ENCODE measurements around the gene YTHDF1.
A peak's percentile ranks its signal among the peaks of the same experiment; 100 is the strongest.
"Not testable (repeated sequence)": the region's sequence is repeated elsewhere in the genome, so short reads cannot be mapped to it uniquely, and the experiment has no call there.

YTHDF1 gene

DNA sequence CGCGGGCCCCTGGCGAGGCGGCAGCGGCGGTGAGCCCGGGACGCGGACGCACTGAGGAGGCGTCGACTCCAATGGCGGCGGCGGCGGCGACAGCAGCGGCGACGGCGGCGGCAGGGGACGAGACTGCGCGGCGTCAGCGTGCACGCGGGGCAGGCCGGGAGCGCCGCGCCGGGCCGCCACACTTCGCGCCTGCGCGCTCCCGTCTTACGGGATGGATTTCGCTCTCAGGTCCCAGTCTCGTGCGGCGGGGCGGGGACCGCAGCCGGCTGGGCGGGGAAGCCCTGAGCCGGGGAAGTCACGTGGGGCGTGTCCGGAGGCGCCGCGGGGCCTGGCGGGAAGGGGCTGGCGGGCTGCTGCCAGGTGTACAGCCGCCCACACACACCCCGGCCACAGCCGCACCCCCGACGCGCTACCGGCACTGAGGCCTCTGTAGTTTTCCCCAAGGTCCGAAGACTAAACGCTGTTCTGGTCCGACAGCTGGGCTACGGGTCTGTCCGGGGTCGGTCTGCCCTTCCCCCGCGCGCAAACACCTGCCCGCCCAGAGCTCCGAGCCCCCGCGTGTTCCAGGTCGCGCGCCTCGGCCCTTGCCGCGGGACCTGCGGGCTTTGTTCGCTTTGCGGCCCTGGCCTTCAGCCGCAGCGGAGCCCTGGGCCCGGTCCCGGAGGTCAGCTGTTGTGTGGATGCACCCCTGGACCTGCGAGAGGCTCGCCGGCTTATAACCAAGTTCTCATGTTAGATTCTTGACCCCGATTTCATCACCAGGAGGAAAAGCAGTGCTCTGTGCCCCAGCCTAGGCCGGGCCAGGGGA, at the start of gene YTHDF1:
Gene YTHDF1, minus strand, starts transcription at position 91 of the 808 bp plus-strand sequence. CDS start 239 bp downstream, outside the sequence.
- peak; percentile 95 for ATAC-seq

DNA sequence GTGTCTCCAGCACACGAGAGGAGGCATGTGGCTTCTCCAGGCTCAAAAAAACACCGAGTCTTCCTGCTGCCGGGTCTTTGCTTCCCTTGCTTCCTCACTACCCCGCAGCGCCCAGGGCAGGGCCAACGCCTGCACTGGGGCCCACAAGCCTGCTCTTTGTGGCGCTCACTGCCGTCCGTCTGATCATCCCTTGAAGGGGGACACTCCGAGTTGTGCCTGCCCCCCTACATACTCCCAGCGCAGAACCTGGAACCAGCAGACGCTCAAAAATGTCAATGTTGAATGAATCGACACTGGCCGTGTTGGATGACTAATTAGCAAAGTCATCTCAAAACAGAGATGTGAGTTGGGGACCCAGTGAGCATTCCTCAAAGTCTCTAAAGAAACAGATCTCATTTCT, 48.6 kb upstream of the YTHDF1 start:
- no peak for ATAC-seq

- no peak for ATAC-seq
Measured at GRCh38 chr20:63264000-63264399, 48.1 kb upstream of the YTHDF1 start.

DNA sequence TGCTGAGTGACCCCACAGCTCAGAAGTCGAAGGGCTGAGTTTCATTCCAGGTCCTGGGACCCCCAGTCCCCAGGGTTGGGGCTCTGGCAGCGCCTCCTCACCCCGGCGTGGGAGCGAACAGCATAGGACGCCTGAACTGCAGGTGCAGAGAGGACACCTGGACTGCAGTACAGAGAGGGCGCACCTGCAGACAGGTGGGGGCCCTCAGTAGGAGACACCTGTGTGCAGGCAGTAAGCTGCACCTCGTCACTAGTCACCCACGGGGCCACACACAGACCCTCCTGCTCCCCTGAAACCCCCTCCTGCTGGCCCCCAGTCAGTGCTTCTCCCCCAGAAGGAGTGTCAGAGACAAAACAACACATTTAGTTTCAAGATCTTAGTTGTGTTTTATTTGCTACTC, 46.9 kb upstream of the YTHDF1 start:
- no peak for ATAC-seq

DNA sequence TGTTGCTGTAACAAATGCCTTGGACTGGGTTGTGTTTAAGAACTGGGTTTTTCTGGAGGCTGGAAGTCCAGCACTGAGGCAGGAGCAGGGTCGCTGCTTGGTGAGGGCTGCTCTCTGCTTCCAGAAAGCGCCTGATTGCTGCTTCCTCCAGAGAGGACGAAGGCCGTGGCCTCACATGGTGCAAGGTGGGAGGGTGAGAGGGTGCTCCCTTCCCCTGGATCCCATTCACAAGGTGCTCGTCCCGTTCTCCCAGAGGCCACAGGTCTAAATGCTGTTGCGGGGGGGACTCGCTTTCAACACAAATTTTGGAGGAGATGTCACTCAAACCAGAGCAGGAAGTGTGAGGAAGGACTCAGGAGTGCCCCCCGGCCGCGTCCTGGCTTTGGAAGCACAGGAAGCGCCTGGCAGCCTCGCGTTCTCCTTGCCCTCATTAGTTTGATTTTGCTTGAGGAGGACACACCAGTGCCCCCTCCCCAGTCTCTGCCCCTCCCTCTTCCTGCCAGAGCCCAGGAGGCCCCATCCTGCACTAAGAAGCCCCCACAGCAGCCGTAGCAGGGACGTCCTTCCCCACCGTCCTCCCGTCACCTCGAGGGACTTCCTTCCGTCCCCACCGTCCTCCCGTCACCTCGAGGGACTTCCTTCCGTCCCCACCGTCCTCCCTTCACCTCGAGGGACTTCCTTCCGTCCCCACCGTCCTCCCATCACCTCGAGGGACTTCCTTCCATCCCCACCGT, 46.0 kb upstream of the YTHDF1 start:
- ATAC-seq: no peak

- ATAC-seq: no peak
Measured at GRCh38 chr20:63261060-63261794, 45.3 kb upstream of the YTHDF1 start.

GRCh38 chr20:63260521-63260920, 44.6 kb upstream of the YTHDF1 start:
- ATAC-seq: no peak

DNA sequence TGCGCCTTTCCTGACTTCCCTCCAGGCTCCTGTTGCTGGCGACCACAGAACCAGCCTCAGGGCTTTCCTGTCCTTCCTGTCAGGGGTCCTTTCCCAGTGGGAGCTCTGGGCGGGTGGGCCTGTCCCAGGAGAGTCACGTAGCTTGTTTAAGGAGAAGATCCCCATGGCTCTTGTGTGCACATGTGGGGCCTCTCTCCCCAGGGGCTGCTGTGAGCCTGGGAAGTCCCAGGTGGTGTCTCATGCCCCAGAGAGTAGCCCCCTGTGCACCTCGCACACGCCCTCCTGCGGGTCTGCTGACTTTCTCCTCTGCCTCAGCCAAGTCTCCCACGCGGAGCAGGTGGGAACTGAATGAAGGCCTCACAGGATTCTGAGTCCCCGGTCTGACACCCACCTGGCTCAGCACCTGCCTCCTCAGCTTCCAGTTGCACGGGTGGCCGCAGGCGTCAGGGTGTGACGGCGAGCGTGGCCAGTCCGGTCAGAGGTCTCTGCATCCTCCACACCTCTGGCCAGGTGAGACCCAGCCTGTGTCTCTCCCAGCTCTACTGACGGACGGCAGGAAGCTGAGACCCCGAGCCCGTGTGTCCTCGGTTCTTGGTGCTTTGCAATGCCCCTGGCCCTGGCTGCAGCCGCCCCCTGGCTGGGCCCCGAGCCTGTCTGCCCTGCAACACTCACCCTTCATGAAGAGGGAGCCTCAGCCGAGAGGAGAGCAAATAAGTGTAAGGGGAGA, 44.0 kb upstream of the YTHDF1 start:
- no peak for ATAC-seq

- no peak for ATAC-seq
Measured at GRCh38 chr20:63258781-63259180, 42.9 kb upstream of the YTHDF1 start.

GRCh38 chr20:63257629-63258028, 41.7 kb upstream of the YTHDF1 start:
- no peak for ATAC-seq

- ATAC-seq: no peak
Measured at GRCh38 chr20:63256954-63257353, 41.0 kb upstream of the YTHDF1 start.

DNA sequence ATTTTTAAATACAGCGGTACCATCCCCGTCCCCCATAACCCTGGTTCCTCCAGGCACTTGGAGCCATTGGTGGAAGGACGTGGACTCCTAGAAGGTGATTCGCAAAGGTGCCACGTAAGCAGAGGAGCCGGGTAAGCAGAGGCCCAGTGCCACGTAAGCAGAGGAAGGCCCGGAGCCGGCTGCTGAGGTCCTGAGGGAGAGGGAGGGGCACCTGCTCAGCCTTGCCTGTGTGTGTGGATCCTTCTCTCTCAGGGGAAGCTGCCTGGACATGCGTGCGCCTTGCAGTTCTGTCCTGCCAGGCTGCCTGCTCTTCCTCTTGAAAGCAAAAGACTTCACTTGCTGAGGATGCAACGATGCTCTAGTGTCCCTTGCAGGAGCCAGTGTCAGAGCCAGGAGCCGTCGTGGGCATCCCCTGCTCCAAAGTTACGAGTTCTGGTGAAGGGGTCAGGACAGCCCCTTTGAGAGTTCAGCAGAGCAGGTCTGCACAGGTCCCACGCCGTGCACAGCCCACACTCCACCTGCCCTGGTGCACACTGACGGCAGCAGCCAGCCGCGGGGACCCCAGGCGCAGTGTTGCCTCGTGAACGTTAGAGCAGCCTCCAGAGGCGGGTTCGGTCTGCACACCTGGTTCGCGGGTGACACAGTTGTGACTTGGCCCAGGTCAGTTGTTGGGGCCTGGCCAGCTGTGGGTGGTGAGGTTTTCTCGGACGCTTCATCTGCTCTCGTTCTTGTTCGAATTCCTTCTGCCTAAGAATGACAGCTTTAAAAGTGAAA, 40.2 kb upstream of the YTHDF1 start:
- ATAC-seq: no peak

- no peak for ATAC-seq
Measured at GRCh38 chr20:63254606-63255384, 38.9 kb upstream of the YTHDF1 start.

DNA sequence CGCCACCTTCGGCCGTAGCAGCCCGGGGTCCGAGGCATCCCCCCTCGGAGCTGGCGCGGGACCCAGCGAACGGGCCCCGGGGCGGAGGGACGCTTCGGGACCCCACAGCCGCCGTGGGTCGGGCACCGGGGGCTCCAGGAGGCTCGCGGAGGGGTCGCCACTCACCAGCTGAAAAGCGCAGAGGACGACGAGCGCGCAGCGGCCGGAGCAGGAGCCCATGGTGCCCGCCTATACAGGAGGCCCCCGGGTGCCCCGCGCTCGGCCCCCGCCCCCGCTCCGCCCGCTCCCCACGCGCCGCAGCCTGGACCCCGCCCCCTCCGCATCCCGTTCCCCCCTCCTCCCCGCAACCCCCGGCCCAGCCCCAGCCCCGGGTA, 38.3 kb upstream of the YTHDF1 start, which contains the start of gene NKAIN4:
Gene NKAIN4, minus strand, starts transcription at position 232 of the 374 bp plus-strand sequence. Its CDS starts 13 bp downstream, at position 219.
- no peak for ATAC-seq

GRCh38 chr20:63253438-63254231, 37.7 kb upstream of the YTHDF1 start:
- no peak for ATAC-seq

- ATAC-seq: no peak
Measured at GRCh38 chr20:63253065-63253437, 37.1 kb upstream of the YTHDF1 start.

DNA sequence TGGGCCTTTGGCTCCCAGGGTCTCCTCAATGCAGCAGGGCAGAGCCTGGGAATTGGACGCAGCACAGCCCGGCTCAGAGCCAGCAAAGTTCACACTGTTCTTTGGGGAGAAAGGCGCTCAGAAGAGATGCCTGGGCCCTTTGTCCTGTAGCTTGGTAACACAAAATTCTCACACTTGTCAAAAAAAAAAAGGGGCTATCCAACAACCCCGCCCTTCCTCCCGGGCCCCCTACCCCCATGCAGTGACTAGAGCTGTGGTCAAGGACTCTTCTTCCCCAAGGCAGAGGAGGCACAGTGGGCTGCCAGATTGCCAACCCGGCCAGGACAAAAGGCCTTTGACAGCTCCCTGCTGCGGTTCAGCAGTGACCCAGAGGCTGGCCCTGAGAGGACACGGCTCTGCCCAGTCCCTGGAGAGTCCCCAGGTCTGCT, 36.4 kb upstream of the YTHDF1 start:
- no peak for ATAC-seq

DNA sequence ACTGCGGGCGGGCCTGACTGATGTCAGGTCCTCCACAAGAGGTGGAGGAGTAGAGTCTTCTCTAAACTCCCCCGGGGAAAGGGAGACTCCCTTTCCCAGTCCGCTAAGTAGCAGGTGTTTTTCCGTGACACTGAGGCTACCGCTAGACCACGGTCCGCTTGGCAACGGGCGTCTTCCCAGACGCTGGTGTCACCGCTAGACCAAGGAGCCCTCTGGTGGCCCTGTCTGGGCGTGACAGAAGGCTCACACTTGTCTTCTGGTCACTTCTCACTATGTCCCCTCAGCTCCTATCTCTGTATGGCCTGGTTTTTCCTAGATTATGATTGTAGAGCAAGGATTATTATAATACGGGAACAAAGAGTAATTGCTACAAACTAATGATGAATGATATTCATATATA, 35.4 kb upstream of the YTHDF1 start:
- not testable (repeated sequence) for ATAC-seq

GRCh38 chr20:63249891-63250290, 34.0 kb upstream of the YTHDF1 start:
- no peak for ATAC-seq

Measured in activated CD4-positive, CD25-positive, alpha-beta regulatory T cell treated with anti-CD3 and anti-CD28 coated beads, Interleukin-2, amount 50 U/mL, for 24 hours (primary cell).